ENCODE data around the gene PAXIP1.

PAXIP1 gene

GRCh38 chr7:154990964-154991540 is 11.9 kb downstream of the PAXIP1 start:
- DNase-seq (ENCODE audit: low read depth): no peak

GRCh38 chr7:154987571-154987970 is 15.4 kb downstream of the PAXIP1 start:
- no peak for DNase-seq (ENCODE audit: low read depth)

GRCh38 chr7:154986200-154986945 is 16.6 kb downstream of the PAXIP1 start:
- DNase-seq (ENCODE audit: low read depth): no peak

- DNase-seq (ENCODE audit: low read depth): no peak
Observed at GRCh38 chr7:154985230-154985629, 17.7 kb downstream of the PAXIP1 start.

DNA sequence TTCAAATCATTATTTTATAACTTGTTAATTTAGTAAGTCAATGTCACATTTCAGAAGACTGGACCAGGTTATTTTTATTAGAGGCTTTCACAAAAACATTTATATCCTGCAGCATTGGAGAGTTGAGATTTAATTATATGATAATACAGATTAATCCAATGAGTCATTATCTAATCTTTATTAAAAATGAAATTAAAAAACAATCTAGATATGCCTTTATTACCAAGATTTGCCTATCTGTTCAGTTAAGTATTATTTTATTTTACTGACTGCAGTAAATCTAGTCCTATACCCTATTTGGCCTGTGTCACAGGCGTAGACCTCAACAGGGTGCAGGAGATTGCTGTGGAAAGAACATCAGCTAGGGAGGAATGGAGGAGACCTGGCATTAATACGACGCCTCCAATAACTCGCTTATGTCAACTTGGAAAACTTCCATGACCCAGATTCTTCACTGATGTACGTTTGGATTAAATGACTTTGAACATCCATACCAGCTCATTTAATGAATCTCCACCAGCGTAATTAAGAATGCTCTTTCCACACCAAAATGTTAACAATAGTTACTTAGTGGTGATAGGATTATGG is 18.2 kb downstream of the PAXIP1 start:
- DNase-seq (ENCODE audit: low read depth): no peak

DNA sequence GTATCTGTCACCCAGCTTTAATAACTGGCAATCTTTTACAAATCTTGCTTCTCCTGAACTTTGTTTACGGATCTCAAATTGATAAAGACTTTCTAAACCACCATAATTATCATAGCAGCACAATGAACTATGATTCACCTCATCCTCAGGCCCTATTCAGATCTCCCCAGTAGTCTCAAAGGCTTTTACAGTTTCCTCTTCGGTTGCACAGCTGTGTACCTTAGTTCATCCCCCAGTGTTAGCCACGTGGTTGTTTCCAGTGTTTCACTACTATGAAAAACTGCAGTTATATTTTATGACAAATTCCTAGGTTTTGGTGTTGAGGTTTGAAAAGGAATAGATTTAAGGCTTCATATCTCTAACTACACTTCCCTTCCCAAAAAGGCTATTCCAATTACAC is 24.9 kb downstream of the PAXIP1 start:
- DNase-seq (ENCODE audit: low read depth): no peak

GRCh38 chr7:154977250-154977649 is 25.7 kb downstream of the PAXIP1 start:
- DNase-seq (ENCODE audit: low read depth): no peak

DNA sequence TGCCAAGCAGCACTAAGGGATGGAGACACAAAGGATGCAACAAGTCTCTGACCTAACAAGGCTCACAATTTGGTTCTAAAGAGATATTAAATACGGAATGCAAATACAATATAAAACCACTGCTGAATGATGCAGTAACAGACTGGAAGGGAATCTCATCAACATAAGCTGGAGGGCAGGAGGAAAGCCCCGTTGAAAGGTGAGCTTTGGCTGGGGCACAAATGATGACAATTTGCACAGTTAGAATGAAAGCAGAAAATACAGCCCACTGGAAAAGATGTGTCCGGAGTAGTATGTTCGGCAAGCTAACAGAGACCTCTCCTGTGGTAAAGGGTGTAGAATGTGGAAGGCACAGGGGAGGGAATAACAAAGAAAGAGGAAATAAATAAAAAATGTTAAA is 26.1 kb downstream of the PAXIP1 start:
- DNase-seq (ENCODE audit: low read depth): no peak

DNA sequence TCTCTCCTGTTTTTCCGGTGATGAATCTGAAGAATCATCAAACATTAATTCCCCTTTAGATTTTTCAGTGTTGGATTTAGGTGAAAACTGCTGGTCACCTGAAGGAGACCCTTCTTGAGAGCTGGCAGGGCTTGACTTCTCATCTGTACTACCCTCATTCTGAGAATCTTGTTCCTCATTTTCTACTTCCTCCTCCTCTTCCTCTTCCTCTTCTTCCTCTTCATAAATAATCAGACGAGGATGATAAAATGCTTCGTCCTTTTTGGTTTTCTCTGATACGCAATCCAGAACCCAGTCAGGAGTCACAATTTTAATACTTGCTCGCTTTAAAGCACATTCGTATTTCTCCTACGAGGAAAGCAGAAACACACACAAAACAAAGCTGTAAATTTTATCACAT is 26.9 kb downstream of the PAXIP1 start:
- no peak for DNase-seq (ENCODE audit: low read depth)

DNA sequence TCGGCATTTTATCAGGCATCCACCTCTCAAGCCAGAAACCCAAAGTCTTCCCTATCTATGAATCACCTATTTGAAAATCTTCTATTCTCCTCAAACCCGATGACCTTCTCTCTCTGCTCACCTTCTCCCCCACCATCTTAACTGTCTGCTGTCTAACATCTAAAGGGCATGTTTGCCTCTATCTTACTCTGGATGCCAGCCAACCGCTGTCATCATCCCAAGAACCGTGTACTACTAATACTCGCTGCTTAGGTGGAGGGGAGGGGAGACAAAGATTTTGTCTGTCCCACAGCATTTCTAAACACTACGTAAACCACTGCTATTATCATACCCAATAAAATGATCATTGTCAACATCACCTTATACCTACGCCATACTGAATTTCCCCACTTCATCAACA is 29.5 kb downstream of the PAXIP1 start:
- DNase-seq (ENCODE audit: low read depth): no peak

DNA sequence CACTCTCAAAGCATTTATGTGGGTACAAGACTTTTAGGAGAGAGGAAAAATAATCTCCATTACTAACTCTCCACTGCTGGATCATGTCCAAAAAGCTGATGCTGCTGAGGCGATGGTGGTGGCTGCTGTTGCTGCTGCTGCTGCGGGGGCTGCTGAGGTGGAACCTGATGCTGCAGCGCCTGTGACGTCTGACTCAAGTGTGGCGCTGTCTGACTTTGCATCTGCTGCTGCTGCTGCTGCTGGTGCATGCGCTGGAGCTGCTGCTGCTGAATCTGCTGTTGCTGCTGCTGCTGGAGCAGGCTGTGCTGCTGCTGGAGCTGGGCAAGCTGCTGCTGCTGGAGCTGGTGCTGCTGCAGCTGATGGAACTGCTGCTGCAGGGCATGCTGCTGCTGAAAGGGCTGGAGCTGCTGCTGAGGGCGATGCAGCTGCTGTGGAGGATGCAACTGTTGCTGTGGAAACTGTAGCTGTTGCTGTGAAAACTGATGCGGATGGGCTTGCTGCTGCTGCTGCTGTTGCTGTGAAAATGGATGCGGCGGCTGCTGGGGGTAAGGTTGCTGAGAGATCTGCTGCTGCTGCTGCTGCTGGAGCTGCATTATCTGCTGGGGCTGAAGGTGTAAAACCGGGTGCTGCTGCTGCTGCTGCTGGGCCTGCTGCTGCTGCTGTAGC is 34.5 kb downstream of the PAXIP1 start:
- no peak for DNase-seq (ENCODE audit: low read depth)

DNA sequence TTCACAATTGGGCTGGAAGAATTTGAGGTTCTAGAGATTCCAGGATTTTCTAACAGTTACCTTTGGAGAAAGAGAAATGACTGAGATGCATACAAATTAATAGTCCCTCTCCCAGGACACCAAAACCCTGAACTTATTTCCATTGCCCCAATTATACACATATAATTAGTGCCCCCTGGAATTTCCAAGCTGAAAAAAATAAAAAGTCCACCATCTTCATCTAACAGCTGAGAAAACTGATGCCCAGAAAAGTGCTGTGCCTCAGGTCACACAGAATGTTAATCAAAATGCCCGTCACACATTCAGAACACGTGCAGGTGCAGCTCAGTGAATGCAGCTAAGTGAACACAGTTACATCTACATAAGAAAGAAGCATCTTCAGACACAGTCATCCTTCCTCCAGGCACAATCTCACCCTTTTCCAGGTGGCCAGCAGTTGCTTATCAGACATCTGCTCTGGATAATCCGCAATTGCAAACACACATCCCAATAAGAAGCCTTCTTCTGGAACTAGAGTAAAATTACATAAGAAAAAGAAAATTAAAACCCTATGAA is 35.4 kb downstream of the PAXIP1 start:
- DNase-seq (ENCODE audit: low read depth): no peak

GRCh38 chr7:154965014-154965413 is 37.9 kb downstream of the PAXIP1 start:
- DNase-seq (ENCODE audit: low read depth): no peak

DNA sequence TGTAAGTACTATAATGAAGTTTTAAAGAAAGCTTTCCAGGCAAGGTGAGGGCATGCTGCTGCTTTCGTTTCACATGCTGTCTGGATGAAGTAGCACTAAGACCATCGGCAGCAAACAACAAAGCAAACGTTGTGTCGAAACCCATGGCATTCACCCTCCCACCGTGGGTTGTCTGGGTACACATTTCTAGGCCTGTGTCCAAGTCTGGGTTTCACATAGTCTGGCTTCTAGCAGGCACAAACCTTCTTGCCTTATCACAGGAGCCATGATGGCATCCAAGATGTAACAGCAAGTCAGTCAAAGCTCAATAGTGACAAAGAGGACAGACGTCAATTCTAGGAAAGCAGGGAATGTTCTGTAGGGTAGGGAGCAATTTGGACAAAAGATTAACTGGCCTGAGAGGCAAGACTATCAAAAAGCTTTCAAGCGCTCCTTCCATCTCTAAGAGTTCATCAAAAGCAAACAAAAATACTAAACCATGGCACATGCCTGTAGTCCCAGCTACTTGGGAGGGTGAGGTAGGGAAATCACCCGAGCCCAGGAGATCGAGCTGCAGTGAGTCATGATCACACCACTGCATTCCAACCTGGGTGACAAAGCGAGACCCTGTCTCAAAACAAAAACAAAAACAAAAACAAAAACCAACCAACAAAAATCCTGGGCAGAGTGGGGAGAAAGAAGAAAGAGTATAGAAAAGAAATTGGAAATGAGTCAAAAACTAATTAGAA is 42.7 kb downstream of the PAXIP1 start:
- DNase-seq (ENCODE audit: low read depth): no peak

DNA sequence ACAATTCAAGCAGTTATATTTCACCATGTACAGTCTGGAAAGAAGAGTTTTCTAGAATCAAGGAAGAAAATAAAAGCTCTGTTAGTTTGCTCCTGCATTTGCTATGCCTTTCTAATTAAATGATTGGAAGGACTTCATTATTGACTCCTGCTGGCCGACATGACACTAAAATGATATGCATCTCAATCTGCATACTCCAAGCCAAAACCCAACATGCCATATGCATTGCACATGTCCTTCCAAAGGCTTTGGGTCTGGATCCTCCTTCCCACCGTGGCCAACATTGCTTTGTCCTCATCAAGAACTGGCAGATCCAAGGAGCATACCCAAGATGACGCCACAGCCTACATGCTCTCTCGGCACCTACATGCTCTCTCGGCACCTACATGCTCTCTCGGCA is 46.5 kb downstream of the PAXIP1 start:
- DNase-seq (ENCODE audit: low read depth): no peak

DNA sequence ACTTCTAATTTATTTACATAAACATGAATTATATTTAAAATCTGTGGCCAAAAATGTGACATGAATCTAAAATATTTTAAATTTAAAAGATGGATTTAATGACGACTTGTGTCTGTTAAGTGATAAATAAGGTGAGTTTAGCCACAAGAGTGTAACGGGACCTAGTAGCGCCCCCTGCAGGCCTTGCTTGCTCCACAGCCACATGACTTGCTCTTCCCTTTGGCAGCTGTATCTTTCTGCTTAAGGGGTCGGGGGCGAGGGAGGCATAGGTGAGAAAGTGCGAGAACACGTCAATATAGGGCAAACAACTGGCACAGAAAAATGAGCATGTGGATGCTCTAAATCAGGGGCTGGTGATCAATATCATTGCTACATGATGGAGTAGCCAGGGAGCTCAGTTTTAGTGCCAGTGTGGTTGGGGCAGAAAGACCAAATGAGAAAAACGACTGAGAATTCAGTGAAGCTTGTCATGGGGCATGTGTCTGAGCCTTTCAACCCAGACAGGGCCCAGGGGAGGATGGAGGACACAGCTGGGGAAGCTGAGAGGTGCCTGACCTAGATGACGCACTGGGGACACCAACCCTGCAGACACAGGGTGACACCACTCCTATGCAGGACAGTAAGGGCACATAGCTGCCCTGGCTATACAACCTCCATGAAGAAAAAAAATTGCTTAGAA is 49.8 kb downstream of the PAXIP1 start:
- DNase-seq (ENCODE audit: low read depth): peak; percentile 73

GRCh38 chr7:154950960-154951359 is 52.0 kb downstream of the PAXIP1 start:
- DNase-seq (ENCODE audit: low read depth): no peak

GRCh38 chr7:154947604-154948003 is 55.3 kb downstream of the PAXIP1 start:
- no peak for DNase-seq (ENCODE audit: low read depth)

DNA sequence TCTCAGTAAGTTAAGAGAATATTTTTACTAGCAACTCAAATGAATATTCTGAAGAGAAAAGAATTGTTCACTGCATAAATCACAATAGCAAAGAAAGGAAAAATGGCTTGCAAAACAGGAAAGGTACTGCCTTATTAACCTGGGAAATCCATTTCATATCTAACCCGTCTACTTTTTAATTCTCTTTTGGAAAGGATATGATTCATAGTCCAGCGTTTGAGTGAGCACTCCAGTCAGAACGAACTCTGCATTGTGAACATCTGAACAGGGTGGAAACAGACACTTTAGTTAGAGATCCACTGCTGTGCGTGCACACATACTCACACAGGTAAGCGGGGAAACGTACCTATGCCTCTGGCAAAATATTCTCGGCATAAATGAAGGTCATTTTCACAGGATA is 56.8 kb downstream of the PAXIP1 start:
- no peak for DNase-seq (ENCODE audit: low read depth)

- DNase-seq (ENCODE audit: low read depth): no peak
Observed at GRCh38 chr7:154943906-154944305, 59.0 kb downstream of the PAXIP1 start.

DNA sequence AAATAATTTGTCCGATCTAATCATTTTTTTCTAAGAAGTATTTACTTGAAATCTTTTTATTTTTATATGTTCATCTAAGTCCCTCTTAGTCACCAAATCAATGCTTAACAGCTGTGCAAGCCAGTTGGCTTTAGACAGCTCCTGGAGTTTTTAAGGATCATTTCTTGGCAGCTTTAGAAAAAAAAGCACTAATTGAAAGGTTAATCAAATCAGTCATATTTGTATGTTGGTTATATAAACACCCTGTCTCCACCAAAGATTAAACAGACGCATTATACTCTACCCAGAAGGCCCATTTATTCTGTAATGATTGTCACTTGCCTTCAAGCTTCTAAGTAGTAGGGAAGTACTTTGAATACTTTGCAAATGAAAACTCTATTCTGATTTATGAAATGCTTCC is 60.2 kb downstream of the PAXIP1 start:
- DNase-seq (ENCODE audit: low read depth): no peak

DNA sequence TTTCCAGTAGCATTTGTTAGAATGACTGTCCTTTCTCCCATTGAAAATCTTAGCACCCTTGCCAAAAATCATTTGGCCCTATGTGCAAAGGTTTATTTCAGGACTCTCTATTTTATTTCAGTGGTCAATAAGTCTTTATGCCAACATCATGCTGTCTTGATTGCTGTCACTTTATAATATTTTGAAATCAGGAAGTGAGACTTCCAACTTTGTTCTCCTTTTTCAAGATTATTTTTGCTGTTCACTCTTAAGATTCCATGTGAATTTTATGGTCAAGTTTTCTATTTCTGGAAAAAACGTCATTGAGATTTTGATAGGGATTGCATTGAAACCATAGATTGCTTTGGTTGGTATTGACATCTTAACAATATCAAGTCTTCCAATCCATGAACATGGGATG is 65.1 kb downstream of the PAXIP1 start:
- no peak for DNase-seq (ENCODE audit: low read depth)

All from activated T-cell treated with anti-CD3 and anti-CD28 coated beads for 1 hour (primary cell).